GM21526 (cell line): ENCODE data around the gene CRACDL.
"Not testable (repeated sequence)": the region's sequence is repeated elsewhere in the genome, so short reads cannot be mapped to it uniquely, and the experiment has no call there.

Experiments
- ATAC-seq: cut with Tn5 transposase; IDR thresholded peaks from one replicate; pipeline ENCODE4 v1.9.1; 2021; ENCODE audit warnings: moderate library complexity; ENCODE audit not compliant: unreplicated experiment, low FRiP score

Gene CRACDL

DNA sequence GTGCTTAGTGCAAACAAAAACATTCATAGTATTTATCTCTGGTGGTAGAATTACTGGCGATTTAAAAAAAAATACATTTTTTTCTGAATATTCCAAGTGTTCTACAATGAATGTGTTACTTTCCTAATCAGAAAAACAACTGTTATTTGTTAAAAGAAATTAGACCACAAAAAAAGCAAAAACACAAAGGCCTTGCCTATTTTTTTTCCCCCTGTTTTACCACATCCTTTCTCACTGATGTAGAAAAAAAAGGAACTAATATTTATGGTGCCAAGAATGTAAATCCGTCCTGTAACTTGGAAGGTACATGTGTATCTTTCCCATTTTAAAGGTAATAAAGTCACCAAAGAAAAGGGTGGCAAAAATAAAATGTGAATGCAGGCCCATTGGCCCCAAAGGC lies 176.7 kb downstream of the CRACDL start:
- no peak for ATAC-seq

DNA sequence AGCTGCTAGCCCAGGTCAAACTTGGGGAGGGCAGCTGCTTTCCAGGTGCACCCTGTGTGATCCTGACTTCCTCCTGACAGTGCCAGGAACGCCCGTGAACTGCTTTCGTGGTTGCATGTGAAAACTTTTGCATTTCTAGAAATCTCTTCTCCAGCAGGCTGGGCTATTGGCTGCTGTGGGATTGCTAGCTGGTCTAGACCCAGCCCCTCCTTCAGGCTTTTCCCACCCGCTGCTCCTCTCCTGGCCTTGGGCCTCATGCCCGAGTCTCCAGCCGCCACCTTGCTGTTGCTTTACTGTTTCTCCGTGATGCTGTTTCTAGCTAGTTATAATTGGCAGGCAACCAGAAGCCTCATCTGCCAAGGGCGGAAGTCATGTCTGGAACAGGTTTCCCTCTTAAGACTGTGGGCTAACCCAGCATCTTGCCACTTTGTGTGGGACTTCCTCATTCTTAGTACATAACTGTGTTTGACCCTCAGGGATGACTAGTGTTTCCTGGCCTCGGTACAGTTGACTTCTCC lies 178.1 kb downstream of the CRACDL start:
- no peak for ATAC-seq

DNA sequence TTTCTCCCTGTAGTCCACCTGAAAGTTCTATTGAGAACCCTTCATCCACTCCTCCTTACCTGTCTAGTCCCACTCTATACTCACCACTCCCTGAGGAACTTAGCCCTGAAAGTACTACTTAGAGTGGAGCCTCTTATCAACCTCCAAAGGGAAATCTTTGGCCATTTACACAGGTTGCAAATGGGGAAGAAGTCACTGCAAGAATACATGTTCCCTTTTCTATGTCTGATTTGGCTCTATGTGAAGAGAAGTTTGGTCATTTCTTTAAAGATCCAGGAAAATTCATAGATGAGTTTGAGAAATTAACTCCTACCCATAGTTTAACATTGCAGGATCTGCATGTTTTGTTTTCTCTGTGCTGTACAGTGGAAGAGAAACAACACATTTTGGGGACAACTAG lies 182.2 kb downstream of the CRACDL start:
- ATAC-seq = no peak

DNA sequence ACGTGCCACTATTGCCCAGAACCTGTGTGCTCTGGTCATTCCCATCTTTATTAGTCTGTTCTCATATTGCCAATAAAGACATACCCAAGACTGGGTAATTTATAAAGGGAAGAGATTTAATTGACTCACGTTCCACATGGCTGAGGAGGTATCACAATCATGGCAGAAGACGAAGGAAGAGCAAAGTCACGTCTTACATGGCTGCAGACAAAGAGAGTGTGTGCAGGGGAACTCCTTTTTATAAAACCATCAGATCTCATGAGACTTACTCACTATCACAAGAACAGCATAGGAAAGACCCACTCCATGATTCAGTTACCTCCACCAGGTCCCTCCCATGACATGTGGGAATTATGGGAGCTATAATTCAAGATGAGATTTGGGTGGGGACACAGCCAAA lies 183.3 kb downstream of the CRACDL start:
- not testable (repeated sequence) for ATAC-seq

DNA sequence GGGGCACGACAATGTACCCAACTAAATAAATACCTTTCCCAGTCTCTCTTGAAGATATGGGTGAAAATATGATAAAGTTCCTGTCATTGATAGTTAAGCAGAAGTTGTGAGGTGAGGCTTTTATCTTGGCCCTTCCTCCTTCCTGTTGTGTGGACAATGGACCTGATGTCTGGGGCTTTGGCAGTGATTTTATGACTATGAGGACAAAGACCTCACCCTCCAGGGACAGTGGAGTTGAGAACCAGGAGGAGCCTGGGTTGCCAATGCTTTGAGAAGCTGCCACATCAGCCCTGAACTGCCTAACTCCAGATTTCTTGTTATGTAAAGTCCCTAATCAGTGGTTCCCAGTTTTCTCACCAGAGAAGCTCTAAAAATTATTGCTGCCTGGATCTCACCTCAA lies 184.3 kb downstream of the CRACDL start:
- ATAC-seq = no peak

DNA sequence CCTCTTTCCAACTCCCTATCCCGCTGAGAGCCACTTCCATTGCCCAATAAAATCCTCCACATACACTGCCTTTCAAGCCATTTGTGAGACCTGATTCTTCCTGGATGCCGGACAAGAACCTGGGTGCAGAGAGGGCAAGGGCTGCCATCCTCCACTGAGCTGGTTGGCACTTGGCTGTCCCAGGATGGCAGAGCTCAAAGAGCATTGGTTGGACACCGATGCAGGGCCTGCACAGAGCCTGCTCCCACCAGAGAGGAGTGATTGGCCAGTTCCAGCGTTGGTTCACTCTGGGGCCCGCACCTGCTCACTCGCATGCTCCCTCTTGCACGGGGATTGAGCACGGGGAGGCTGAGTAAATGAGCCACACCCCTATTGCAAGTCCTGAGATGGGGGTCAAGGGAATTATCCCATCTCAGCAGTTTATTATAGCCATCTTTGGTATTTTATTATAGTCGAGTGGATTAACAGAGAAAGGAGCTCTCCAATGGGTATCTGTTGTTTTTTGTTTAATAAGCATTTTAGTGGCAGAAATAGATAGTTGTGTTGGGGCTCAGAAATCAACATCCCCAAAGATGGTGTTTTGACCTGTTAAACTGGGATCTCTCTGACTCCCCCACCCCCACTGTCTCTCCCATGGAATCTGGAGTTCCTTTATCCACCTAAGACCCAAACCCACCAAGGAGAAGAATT lies 185.3 kb downstream of the CRACDL start:
- no peak for ATAC-seq

DNA sequence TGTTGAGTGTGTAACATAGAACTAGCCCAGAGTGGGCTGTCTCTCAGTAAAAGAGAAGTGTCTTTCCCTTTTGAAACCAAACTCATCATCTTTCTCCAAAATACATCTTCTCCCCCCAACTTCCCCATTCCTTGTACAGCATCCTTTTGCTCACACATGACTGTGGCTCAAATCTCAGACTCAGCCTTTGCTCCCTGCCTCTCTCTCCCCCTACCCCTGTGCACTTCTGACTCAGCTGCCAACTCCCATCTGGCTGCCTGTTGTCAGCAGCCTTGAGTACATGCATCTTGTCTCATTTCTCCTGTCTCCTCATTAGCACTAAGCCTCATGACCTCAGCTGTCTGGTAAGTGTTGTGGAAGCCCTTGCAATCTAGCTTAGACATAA lies 187.0 kb downstream of the CRACDL start:
- no peak for ATAC-seq

DNA sequence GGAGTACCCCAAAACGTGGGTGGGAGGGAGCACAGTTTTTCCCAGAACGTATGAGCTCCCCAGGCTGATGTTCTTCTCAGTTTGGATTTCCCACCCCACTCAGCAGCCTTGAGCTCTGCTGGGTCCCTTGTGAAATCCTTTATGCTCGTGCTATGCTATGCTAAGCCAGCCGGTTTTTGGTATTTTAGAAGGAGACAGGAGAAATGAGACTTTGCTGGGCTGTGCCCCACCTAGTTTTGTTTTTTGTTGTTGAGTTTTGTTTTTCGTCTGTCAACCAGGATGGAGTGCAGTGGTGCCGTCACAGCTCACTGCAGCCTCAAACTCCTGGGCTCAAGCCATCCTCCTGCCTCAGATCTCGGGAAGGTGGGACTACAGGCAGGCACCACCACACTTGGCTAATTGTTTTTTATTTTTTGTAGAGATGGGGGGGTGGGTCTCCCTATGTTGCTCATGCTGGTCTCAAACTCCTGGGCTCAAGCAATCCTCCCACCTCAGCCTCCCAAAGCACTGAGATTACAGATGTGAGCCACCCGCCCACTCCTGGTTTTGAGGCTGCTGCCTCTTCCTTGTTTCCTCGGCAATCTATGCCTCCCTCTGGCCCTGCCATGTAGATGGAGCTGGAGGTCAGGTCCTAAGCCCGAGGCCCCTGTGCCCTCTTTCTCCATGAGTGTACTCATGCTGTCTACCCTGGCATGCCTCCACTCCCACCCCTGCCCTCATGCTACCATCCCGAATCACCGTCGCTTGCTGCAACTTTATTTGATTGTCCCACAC lies 187.5 kb downstream of the CRACDL start:
- no peak for ATAC-seq

DNA sequence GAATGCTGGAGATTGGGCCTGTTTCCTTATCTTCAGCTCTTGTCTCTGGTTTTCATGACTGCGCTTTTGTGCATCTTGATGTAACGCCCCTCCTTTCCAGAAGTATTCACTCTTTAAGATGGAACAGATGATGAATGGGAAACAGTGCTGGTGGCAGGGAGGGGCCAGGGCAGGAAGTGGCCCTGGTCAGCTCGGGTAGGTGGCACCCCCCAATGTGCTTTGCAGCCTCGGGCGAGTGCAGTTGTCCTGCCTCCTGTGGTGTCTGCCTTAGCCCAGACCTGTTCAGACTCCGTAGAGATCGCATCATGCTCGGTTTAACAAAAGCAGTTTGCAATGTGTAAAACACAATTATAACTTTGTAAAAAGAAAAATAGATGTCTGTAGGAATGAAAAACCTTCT lies 188.1 kb downstream of the CRACDL start:
- no peak for ATAC-seq

DNA sequence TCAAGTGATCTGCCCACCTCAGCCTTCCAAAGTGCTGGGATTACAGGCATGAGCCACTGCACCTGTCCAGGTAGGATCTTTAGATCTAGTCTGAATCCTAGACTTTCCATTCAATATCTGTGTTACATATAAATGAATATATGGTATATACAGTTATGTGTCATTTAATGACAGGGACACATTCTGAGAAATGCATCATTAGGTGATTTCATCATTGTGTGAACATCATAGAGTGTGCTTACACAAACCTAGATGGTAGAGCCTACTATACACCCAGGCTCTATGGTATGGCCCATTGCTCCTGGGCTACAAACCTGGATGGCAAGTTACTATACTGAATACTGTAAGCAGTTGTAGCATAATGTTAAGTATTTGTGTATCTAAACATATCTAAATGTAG lies 189.6 kb downstream of the CRACDL start:
- no peak for ATAC-seq

DNA sequence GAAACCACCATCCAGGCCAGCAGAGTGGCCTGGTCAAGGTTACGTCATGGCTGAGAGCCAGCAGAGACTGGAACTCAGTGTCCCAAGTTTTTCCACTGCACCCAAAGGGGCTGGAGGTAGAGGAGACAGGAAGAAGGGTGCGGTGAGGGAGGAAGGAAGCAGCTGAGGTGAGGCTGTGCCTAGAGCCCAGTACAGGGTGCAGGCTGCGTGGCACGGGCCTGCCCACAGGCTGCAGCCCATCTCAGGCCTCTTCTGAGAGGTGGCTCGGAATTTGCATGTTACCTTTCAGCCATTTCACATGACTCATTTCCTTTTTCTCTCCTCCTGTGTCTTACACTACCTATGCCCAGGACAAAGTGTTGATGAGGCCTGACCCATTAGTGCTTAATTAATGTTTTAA lies 191.4 kb downstream of the CRACDL start:
- no peak for ATAC-seq
